Panc1 (cell line): ENCODE results near the gene NADSYN1. TPM values are rescaled to one million over a fixed set of nuclear protein-coding genes. Genes with fewer than 3 reads are reported as not detected.

Experiments
- ATAC-seq: fragments of 200-7000 bp; cut with Tn5 transposase; 2 replicates; pipeline ENCODE4 v1.9.1; 2020; ENCODE audit warnings: mild to moderate bottlenecking, moderate library complexity
- BruUV-seq: library from RNA; stranded (reverse); fragments of 400-500 nt; replicated peaks from 2 replicates; lab custom pipeline; 2021; lab: Mats Ljungman, UMichigan
- CTCF ChIA-PET: fragments of 300-600 bp; sonication (Branson Sonifier 250); formaldehyde crosslinking; loops from one replicate; lab custom pipeline; 2022; ENCODE audit warnings: antibody characterized with exemption; lab: Charles Lee
- POLR2A ChIA-PET: fragments of 300-600 bp; sonication (Branson Sonifier 250); formaldehyde crosslinking; loops from one replicate; lab custom pipeline; 2022; ENCODE audit warnings: antibody characterized with exemption; lab: Charles Lee
- DNase-seq: peaks from one replicate; pipeline ENCODE4 v3.0.0-alpha.2; 2010; ENCODE audit warnings: low read depth, low spot score
- H3K27ac ChIP-seq: 2 replicates; pipeline ENCODE4 v1.5.1; 2011; ENCODE audit warnings: mild to moderate bottlenecking, low read length, inconsistent platforms
- H3K27me3 ChIP-seq: fragments of 200-500 bp; sonication (Bioruptor generic); 2 replicates; pipeline ENCODE4 v1.6.0; 2014; ENCODE audit warnings: low read length, inconsistent platforms; ENCODE audit not compliant: control insufficient read depth, insufficient read depth
- H3K36me3 ChIP-seq: fragments of 200-500 bp; sonication (Bioruptor generic); 2 replicates; pipeline ENCODE4 v1.5.1; 2014; ENCODE audit warnings: inconsistent platforms, mild to moderate bottlenecking, low read length, moderate library complexity; ENCODE audit not compliant: control insufficient read depth, insufficient read depth
- H3K4me1 ChIP-seq: 2 replicates; pipeline ENCODE4 v1.5.1; 2011; ENCODE audit warnings: inconsistent platforms, mild to moderate bottlenecking, low read length, moderate library complexity; ENCODE audit not compliant: control insufficient read depth, insufficient read depth
- H3K4me3 ChIP-seq, 2 experiments: 2 replicates each; pipeline ENCODE4 v1.5.1; 2011 to 2012; ENCODE audit warnings: low read depth in 2 of 2, low read length in 2 of 2, mild to moderate bottlenecking in 2 of 2, inconsistent platforms in 1 of 2, moderate library complexity in 1 of 2
- H3K9me3 ChIP-seq: fragments of 200-500 bp; sonication (Bioruptor generic); 2 replicates; pipeline ENCODE4 v1.5.1; 2014; ENCODE audit warnings: low read depth, mild to moderate bottlenecking, inconsistent platforms, low read length, moderate library complexity; ENCODE audit not compliant: control insufficient read depth, insufficient read depth
- CTCF ChIP-seq: fragments of 450-650 bp; IDR thresholded peaks from 2 replicates; pipeline ENCODE4 v1.5.1; 2017; ENCODE audit warnings: mild to moderate bottlenecking
- POLR2AphosphoS5 ChIP-seq: IDR thresholded peaks from 2 replicates; pipeline ENCODE4 v1.6.1; 2012; ENCODE audit warnings: mild to moderate bottlenecking, low read depth, low read length, moderate library complexity
- REST ChIP-seq, 2 experiments: IDR thresholded peaks; 2 replicates each; pipeline ENCODE4 v1.6.1; 2011 to 2012; ENCODE audit warnings: low read depth in 2 of 2, control low read depth in 1 of 2, low read length in 1 of 2, mild to moderate bottlenecking in 1 of 2, moderate library complexity in 1 of 2; ENCODE audit not compliant: insufficient read depth in 1 of 2
- SIN3A ChIP-seq: IDR thresholded peaks from 2 replicates; pipeline ENCODE4 v1.6.1; 2012; ENCODE audit warnings: low read depth, mild to moderate bottlenecking, low read length, moderate library complexity, borderline replicate concordance; ENCODE audit not compliant: insufficient read depth
- TCF7L2 ChIP-seq: IDR thresholded peaks from 2 replicates; pipeline ENCODE4 v1.6.1; 2011; ENCODE audit warnings: mild to moderate bottlenecking, low read depth, low read length, inconsistent platforms
- in situ Hi-C: cut with HindIII; loops from 2 replicates; pipeline ENCODE4 v1.10.0; 2016; ENCODE audit warnings: low sequenced_read_pairs, low pct_unique_long_range_greater_than_20kb
- intact Hi-C: fragments of 100-400 bp; cut with micrococcal nuclease; formaldehyde crosslinking; loops from one replicate; pipeline ENCODE4 v1.10.0; 2022; ENCODE audit not compliant: unreplicated experiment
- total RNA-seq: library from RNA; stranded (reverse); gene quantifications from one replicate; pipeline ENCODE4 v1.2.1, GENCODE V29; 2021; ENCODE audit not compliant: unreplicated experiment

The NADSYN1 gene
- total RNA-seq, 1 experiment from 2014 or later = 76.1 TPM

- Histone ChIP-seq H3K27me3 (no peaks in the 10 kb centered on the region), H3K4me3 (no peak overlapping the region), H3K4me1 (no peaks in the 10 kb centered on the region), H3K27ac (no peak overlapping the region), H3K9me3 (no peaks in the 10 kb centered on the region), H3K36me3 (peaks cover 9% of the 10 kb centered on the region)
- BruUV-seq = no TSS peak
- TF ChIP-seq REST (IDR thresholded peaks at IDR 0.05; ENCODE audit: insufficient read depth in 1 of 2, low read depth in 2 of 2, low read length in 1 of 2) (no peak), POLR2AphosphoS5 (no peak), CTCF (no peak), TCF7L2 (no peak), SIN3A (no peak)
- in situ Hi-C loops = no loop called here
- ChIA-PET CTCF (no interaction called here), POLR2A (no interaction called here)
- ATAC-seq (no peak), DNase-seq (no peak)
- intact Hi-C loops = no loop called here
Measured at GRCh38 chr11:71459767-71460320, 6.8 kb downstream of the NADSYN1 start.

- Histone ChIP-seq H3K9me3 (no peaks in the 10 kb centered on the region), H3K4me3 (no peak overlapping the region), H3K4me1 (no peaks in the 10 kb centered on the region), H3K27ac (no peak overlapping the region), H3K27me3 (no peaks in the 10 kb centered on the region), H3K36me3 (peaks cover 3% of the 10 kb centered on the region)
- in situ Hi-C loops = no loop called here
- BruUV-seq = no TSS peak
- no peak for DNase-seq
- POLR2A ChIA-PET = no interaction called here
- no peak for ATAC-seq
- CTCF ChIA-PET = no interaction called here
- no peak for TF ChIP-seq TCF7L2
- TF ChIP-seq SIN3A = no peak
- intact Hi-C loops = no loop called here
Measured at GRCh38 chr11:71461696-71462095, 8.7 kb downstream of the NADSYN1 start.

- in situ Hi-C loops (no loop called here), intact Hi-C loops (no loop called here)
- Histone ChIP-seq H3K4me1 (no peaks in the 10 kb centered on the region), H3K27me3 (no peaks in the 10 kb centered on the region), H3K4me3 (no peak overlapping the region), H3K36me3 (peaks cover 3% of the 10 kb centered on the region), H3K27ac (no peak overlapping the region), H3K9me3 (no peaks in the 10 kb centered on the region)
- ChIA-PET POLR2A (no interaction called here), CTCF (no interaction called here)
- no TSS peak for BruUV-seq
- ATAC-seq (no peak), DNase-seq (no peak)
- TF ChIP-seq TCF7L2 = no peak
- TF ChIP-seq POLR2AphosphoS5 = no peak
- no peak for TF ChIP-seq SIN3A
- no peak for TF ChIP-seq CTCF
- TF ChIP-seq REST (IDR thresholded peaks at IDR 0.05; ENCODE audit: insufficient read depth in 1 of 2, low read depth in 2 of 2, low read length in 1 of 2) = no peak
Measured at GRCh38 chr11:71462726-71463125, 9.7 kb downstream of the NADSYN1 start.
